CD8-positive, alpha-beta memory T cell (primary cell): ENCODE data around the gene ZNF208. TPM values are rescaled to one million over a fixed set of nuclear protein-coding genes. Genes with fewer than 3 reads are reported as not detected.

Source experiments
- CTCF ChIA-PET: fragments of 350-600 bp; sonication (Branson Sonifier 250); formaldehyde crosslinking; loops from one replicate; lab custom pipeline; 2021; ENCODE audit warnings: antibody characterized with exemption; lab: Charles Lee
- POLR2A ChIA-PET: fragments of 350-600 bp; sonication (Branson Sonifier 250); formaldehyde crosslinking; loops from one replicate; lab custom pipeline; 2021; ENCODE audit warnings: antibody characterized with exemption; lab: Charles Lee
- DNase-seq, 5 donors: peaks; one replicate each; pipeline versions ENCODE4 v3.0.0 to v3.0.0-alpha.2; 2020 to 2022; ENCODE audit warnings: mixed read lengths in 1 of 5
- H3K27ac ChIP-seq: one replicate; pipeline ENCODE4 v1.7.0; 2013; ENCODE audit warnings: low read depth, mild to moderate bottlenecking, low read length, moderate library complexity
- H3K27me3 ChIP-seq: 2 replicates; pipeline ENCODE4 v1.7.0; 2013; ENCODE audit warnings: low read length, mild to moderate bottlenecking; ENCODE audit not compliant: insufficient read depth, poor library complexity, severe bottlenecking
- H3K36me3 ChIP-seq: 2 replicates; pipeline ENCODE4 v1.7.0; 2013; ENCODE audit warnings: mild to moderate bottlenecking, low read length, moderate library complexity; ENCODE audit not compliant: insufficient read depth
- H3K4me1 ChIP-seq: 2 replicates; pipeline ENCODE4 v1.7.0; 2013; ENCODE audit warnings: mild to moderate bottlenecking, low read length, moderate library complexity; ENCODE audit not compliant: insufficient read depth
- H3K4me3 ChIP-seq: 2 replicates; pipeline ENCODE4 v1.7.0; 2013; ENCODE audit warnings: mild to moderate bottlenecking, low read length
- H3K9me3 ChIP-seq: 2 replicates; pipeline ENCODE4 v1.7.0; 2013; ENCODE audit warnings: mild to moderate bottlenecking, low read length
- H3K27ac Mint-ChIP-seq, 8 donors: one replicate each; pipeline ENCODE4 v1.8.0; 2020 to 2021; ENCODE audit warnings: mixed read lengths in 8 of 8, mild to moderate bottlenecking in 6 of 8, inconsistent platforms in 3 of 8, moderate library complexity in 3 of 8
- H3K27me3 Mint-ChIP-seq, 2 donors: one replicate each; pipeline ENCODE4 v1.8.0; 2020 to 2021; ENCODE audit warnings: mixed read lengths in 2 of 2, mild to moderate bottlenecking in 1 of 2, moderate library complexity in 1 of 2
- H3K36me3 Mint-ChIP-seq, 3 donors: one replicate each; pipeline ENCODE4 v1.8.0; 2020 to 2021; ENCODE audit warnings: mixed read lengths in 3 of 3, inconsistent platforms in 1 of 3, mild to moderate bottlenecking in 1 of 3
- H3K4me1 Mint-ChIP-seq, 3 donors: one replicate each; pipeline ENCODE4 v1.8.0; 2020 to 2021; ENCODE audit warnings: mixed read lengths in 3 of 3, inconsistent platforms in 1 of 3, mild to moderate bottlenecking in 1 of 3
- H3K4me3 Mint-ChIP-seq, 7 donors: one replicate each; pipeline ENCODE4 v1.8.0; 2020 to 2021; ENCODE audit warnings: mixed read lengths in 7 of 7, mild to moderate bottlenecking in 6 of 7, moderate library complexity in 4 of 7, inconsistent platforms in 2 of 7
- H3K9me3 Mint-ChIP-seq, 5 donors: one replicate each; pipeline ENCODE4 v1.8.0; 2020 to 2022; ENCODE audit warnings: mixed read lengths in 5 of 5, mild to moderate bottlenecking in 3 of 5, moderate library complexity in 2 of 5, inconsistent platforms in 1 of 5
- polyA plus RNA-seq: library from polyadenylated mRNA; unstranded; fragments of 300-500 nt; fragmentation: Illumina TruSeq; gene quantifications from one replicate; pipeline ENCODE4 v1.2.3, GENCODE V29; 2021
- total RNA-seq, 2 experiments: library from RNA; stranded (reverse); gene quantifications; one replicate each; pipeline ENCODE4 v1.2.3, GENCODE V29; 2021

The ZNF208 gene
- total and polyA plus RNA-seq, 3 experiments from 2014 or later: 0.51 to 2.6 (median 1.8) TPM

- no peaks in the 10 kb centered on the region for H3K4me1 Mint-ChIP-seq
- no peak for DNase-seq
- ChIA-PET CTCF (no interaction called here), POLR2A (no interaction called here)
- H3K9me3 Mint-ChIP-seq: no peaks in the 10 kb centered on the region
- H3K36me3 Mint-ChIP-seq: no peaks in the 10 kb centered on the region
- no peaks in the 10 kb centered on the region for H3K27me3 ChIP-seq
- H3K4me1 ChIP-seq: no peaks in the 10 kb centered on the region
- no peak overlapping the region for H3K4me3 Mint-ChIP-seq
- H3K27me3 Mint-ChIP-seq: peaks cover 1 to 26% of the 10 kb centered on the region in 2 donors
- no peaks in the 10 kb centered on the region for H3K36me3 ChIP-seq
- no peaks in the 10 kb centered on the region for H3K9me3 ChIP-seq
- no peak overlapping the region for H3K27ac Mint-ChIP-seq
- no peak overlapping the region for H3K4me3 ChIP-seq
- H3K27ac ChIP-seq: no peak overlapping the region
Observed at GRCh38 chr19:21883516-21883915, 127.2 kb downstream of the ZNF208 start.

Other genes starting within 250 kb of the ZNF208 start
- 10 to 100 TPM; 18.3 to 19.2 TPM for gene ZNF100, start 243.4 kb downstream of the ZNF208 start, total RNA-seq
- 8.0 TPM for gene ZNF100, start 243.4 kb downstream of the ZNF208 start, polyA plus RNA-seq
- 10 to 100 TPM; 22.7 to 25.2 TPM for gene ZNF43, start 174.8 kb downstream of the ZNF208 start, total RNA-seq
- gene ZNF43, start 174.8 kb downstream of the ZNF208 start, polyA plus RNA-seq: 13.9 TPM
- 1 to 10 TPM; 9.2 TPM for gene ZNF257, start 41.5 kb upstream of the ZNF208 start, total RNA-seq
- 2.7 TPM for gene ZNF257, start 41.5 kb upstream of the ZNF208 start, polyA plus RNA-seq
- not detected for gene ZNF676, start 186.0 kb upstream of the ZNF208 start, total RNA-seq
- not detected for gene ZNF676, start 186.0 kb upstream of the ZNF208 start, polyA plus RNA-seq